ENCODE data around the gene EYS. TPM values are rescaled to one million over a fixed set of nuclear protein-coding genes. Genes with fewer than 3 reads are reported as not detected.
A peak's percentile ranks its signal among the peaks of the same experiment; 100 is the strongest.

Gene EYS
- total and polyA plus RNA-seq, 2 of the 8 experiments (the other 6 are each of a cell fraction or from before 2014, with no cell fraction given): 0.05 to 0.13 TPM

- Histone ChIP-seq H3K36me3 (ENCODE audit: control insufficient read depth in 2 of 4, insufficient read depth in 4 of 4, low read length in 3 of 4) (no peaks in the 10 kb centered on the region), H2BK12ac (ENCODE audit: low read depth, low read length) (no peak overlapping the region), H3K23ac (ENCODE audit: insufficient read length) (no peak overlapping the region), H3K14ac (ENCODE audit: insufficient read length) (no peak overlapping the region), H2AK5ac (ENCODE audit: low read depth, low read length) (no peak overlapping the region), H3K4ac (replicated peaks; ENCODE audit: insufficient read length, low read depth, low read length) (no peak overlapping the region), H3K27ac (ENCODE audit: low read depth, low read length) (no peak overlapping the region), H3K4me3 (ENCODE audit: extremely low read depth in 1 of 4, insufficient read depth in 2 of 4, low read depth in 3 of 4, low read length in 4 of 4) (no peak overlapping the region), H3K18ac (ENCODE audit: extremely low read depth, low read length) (no peak overlapping the region), H2BK120ac (replicated peaks; ENCODE audit: low read depth, low read length) (no peak overlapping the region), H2BK5ac (ENCODE audit: low read depth, low read length) (no peak overlapping the region), H3K79me1 (ENCODE audit: low read depth, low read length) (no peaks in the 10 kb centered on the region), H4K91ac (replicated peaks; ENCODE audit: insufficient read length, low read length) (no peak overlapping the region), H3K9ac (replicated peaks in 1 of 4; ENCODE audit: extremely low read depth in 1 of 4, low read depth in 3 of 4, low read length in 3 of 4) (no peak overlapping the region), H4K5ac (ENCODE audit: insufficient read length, low read depth, low read length) (no peak overlapping the region), H3K23me2 (ENCODE audit: low read depth, low read length) (no peaks in the 10 kb centered on the region), H3K4me1 (replicated peaks in 1 of 4; ENCODE audit: control insufficient read depth in 3 of 4, insufficient read depth in 4 of 4, low read length in 3 of 4) (peaks cover 0 to 3% (median 0%) of the 10 kb centered on the region in 4 experiments; a peak in 1 of 7 replicates), H3K56ac (replicated peaks; ENCODE audit: insufficient read length, low read depth, low read length) (no peak overlapping the region), H2BK15ac (ENCODE audit: low read length) (no peak overlapping the region), H3K27me3 (replicated peaks in 1 of 4; ENCODE audit: control insufficient read depth in 3 of 4, extremely low read depth in 1 of 4, insufficient read depth in 3 of 4, low read length in 3 of 4) (no peaks in the 10 kb centered on the region), H4K8ac (ENCODE audit: extremely low read depth, insufficient read depth, low read length) (no peak overlapping the region), H4K20me1 (replicated peaks in 1 of 2; ENCODE audit: control insufficient read depth in 1 of 2, insufficient read depth in 2 of 2, low read length in 2 of 2) (no peaks in the 10 kb centered on the region), H3K4me2 (ENCODE audit: insufficient read depth in 1 of 2, low read depth in 2 of 2, low read length in 2 of 2) (no peak overlapping the region), H2BK20ac (ENCODE audit: low read length) (no peak overlapping the region), H3K79me2 (ENCODE audit: control insufficient read depth in 1 of 2, insufficient read depth in 2 of 2, low read length in 2 of 2) (no peaks in the 10 kb centered on the region), H3K9me3 (ENCODE audit: insufficient read depth in 2 of 2, low read depth in 1 of 2, low read length in 1 of 2) (no peaks in the 10 kb centered on the region), H2AFZ (ENCODE audit: low read length) (no peak overlapping the region; the same call in 1 of the 2 replicates)
- ChIA-PET CTCF (ENCODE audit: partially characterized antibody) (interaction anchor here (0.7 to 2.9 kb wide), 4 partner anchors 11 to 52 kb away, joined by 3 to 10 read pairs (median 4); no protein-coding TSS in a partner anchor), POLR2A (ENCODE audit: partially characterized antibody) (no interaction called here)
- WGBS, 2 experiments (ENCODE audit: extremely low coverage in 1 of 2, insufficient coverage in 1 of 2, insufficient read length in 1 of 2, insufficient replicate concordance in 2 of 2, low coverage in 1 of 2, low lambda C conversion rate in 2 of 2, missing lambda C conversion rate in 1 of 2): 93% methylated on average over 5 of the region's 5 CpGs; no CpG with 5 or more reads in 1 of the 2 experiments
- TF ChIP-seq RAD21 (IDR thresholded peaks at IDR 0.05 in 1 of 2, conservative IDR thresholded peaks at IDR 0.05 in 1 of 2; ENCODE audit: low read depth in 2 of 2, low read length in 2 of 2) (peak in 1 of 2 experiments; percentile 11; a peak in 1 of 4 replicates), TEAD4 (IDR thresholded peaks at IDR 0.05; ENCODE audit: low read depth, low read length) (no peak)
- FAIRE-seq (no peak), DNase-seq (ENCODE audit: low read depth in 1 of 2, low spot score in 2 of 2) (no peak)
Observed at GRCh38 chr6:63813566-63814120, 1893.4 kb downstream of the EYS start.

All from H1 (cell line).